K562 (cell line): Measurements from ENCODE around the gene NEDD8. TPM values are rescaled to one million over a fixed set of nuclear protein-coding genes. Genes with fewer than 3 reads are reported as not detected.

ENCODE experiments used
- ATAC-seq: fragments of 200-7000 bp; cut with Tn5 transposase; 3 replicates; pipeline ENCODE4 v1.9.1; 2020; ENCODE audit warnings: moderate library complexity
- BruUV-seq: library from RNA; stranded (reverse); fragments of 400-500 nt; replicated peaks from 2 replicates; lab custom pipeline; 2021; lab: Mats Ljungman, UMichigan
- CTCF ChIA-PET: fragments of 300-600 bp; formaldehyde crosslinking; extraction: SDS; loops from one replicate; lab custom pipeline; 2021; ENCODE audit warnings: low intra/inter-chr PET ratio; lab: Yijun Ruan, JAX
- POLR2A ChIA-PET: fragments of 300-600, 350-650 bp; sonication (Branson Sonifier 250); formaldehyde crosslinking; extraction: SDS; loops from one replicate; lab custom pipeline; 2021; ENCODE audit warnings: antibody characterized with exemption, inconsistent platforms; lab: Yijun Ruan, JAX
- DNase-seq, 4 experiments: peaks; one replicate each; pipeline versions ENCODE4 v3.0.0 to v3.0.0-alpha.2; 2011 to 2018; ENCODE audit warnings: low spot score in 3 of 4, mixed read lengths in 3 of 4; ENCODE audit errors: extremely low read depth in 1 of 4
- FAIRE-seq: peaks from 2 replicates; lab custom pipeline; 2011; peaks lifted over from hg19 to GRCh38; lab: Jason Lieb, UNC
- H2AFZ ChIP-seq: 2 replicates; pipeline ENCODE4 v1.6.0; 2011; ENCODE audit warnings: low read depth, low read length, control low read depth, inconsistent platforms
- H3K27ac ChIP-seq: fragments of 200-600 bp; 3 replicates; pipeline ENCODE4 v1.8.0; 2011; ENCODE audit warnings: low read depth, mild to moderate bottlenecking, control low read depth, inconsistent platforms, low read length, moderate library complexity, mixed read lengths; ENCODE audit errors: extremely low read depth
- H3K27me3 ChIP-seq, 2 experiments: fragments of 300-600 bp in 1 of 2; 2 replicates in 1 of 2; 3 replicates in 1 of 2; pipeline versions ENCODE4 v1.6.0 to v1.8.0; 2011; ENCODE audit warnings: inconsistent platforms in 2 of 2, low read length in 2 of 2, mild to moderate bottlenecking in 1 of 2, mixed read lengths in 1 of 2, moderate library complexity in 1 of 2; ENCODE audit not compliant: control insufficient read depth in 2 of 2, insufficient read depth in 2 of 2
- H3K36me3 ChIP-seq: fragments of 300-600 bp; 3 replicates; pipeline ENCODE4 v1.8.0; 2011; ENCODE audit warnings: mild to moderate bottlenecking, low read length, inconsistent platforms; ENCODE audit not compliant: control insufficient read depth, insufficient read depth
- H3K4me1 ChIP-seq, 2 experiments: fragments of 200-600 bp in 1 of 2; replicated peaks in 1 of 2; 2 replicates in 1 of 2; 3 replicates in 1 of 2; pipeline versions ENCODE4 v1.5.1 to v1.8.0; 2011; ENCODE audit warnings: inconsistent platforms in 2 of 2, low read length in 2 of 2, mild to moderate bottlenecking in 1 of 2, mixed read lengths in 1 of 2, moderate library complexity in 1 of 2; ENCODE audit not compliant: control insufficient read depth in 2 of 2, insufficient read depth in 2 of 2
- H3K4me2 ChIP-seq: 2 replicates; pipeline ENCODE4 v1.6.1; 2011; ENCODE audit warnings: low read length, control low read depth, inconsistent platforms, mixed read lengths; ENCODE audit not compliant: insufficient read depth
- H3K4me3 ChIP-seq: fragments of 200-600 bp; sonication (generic), shearing (Covaris generic); 2 replicates; pipeline ENCODE4 v1.5.1; 2016; ENCODE audit warnings: control low read depth, inconsistent platforms
- H3K79me2 ChIP-seq: fragments of 200-600 bp; 3 replicates; pipeline ENCODE4 v1.8.0; 2011; ENCODE audit warnings: low read length, inconsistent platforms; ENCODE audit not compliant: control insufficient read depth, insufficient read depth
- H3K9ac ChIP-seq, 2 experiments: 2 replicates each; pipeline versions ENCODE4 v1.6.0 to v1.6.1; 2011; ENCODE audit warnings: low read depth in 2 of 2, low read length in 2 of 2, control low read depth in 1 of 2, inconsistent platforms in 1 of 2, mild to moderate bottlenecking in 1 of 2, mixed read lengths in 1 of 2; ENCODE audit not compliant: insufficient read depth in 1 of 2
- H3K9me1 ChIP-seq: one replicate; pipeline ENCODE4 v1.6.0; 2011; ENCODE audit warnings: inconsistent platforms, mild to moderate bottlenecking, low read length, moderate library complexity; ENCODE audit not compliant: control insufficient read depth, insufficient read depth
- H3K9me3 ChIP-seq: replicated peaks from 2 replicates; pipeline ENCODE4 v1.5.1; 2011; ENCODE audit warnings: low read depth, low read length, inconsistent platforms; ENCODE audit not compliant: control insufficient read depth, insufficient read depth
- H4K20me1 ChIP-seq: replicated peaks from 2 replicates; pipeline ENCODE4 v1.6.1; 2011; ENCODE audit warnings: low read length, inconsistent platforms, mixed read lengths; ENCODE audit not compliant: control insufficient read depth, insufficient read depth
- CREB5 ChIP-seq: fragments of 250-450 bp; sonication (Bioruptor Pico); IDR thresholded peaks from 2 replicates; pipeline ENCODE4 v1.5.0; 2020; ENCODE audit warnings: mild to moderate bottlenecking
- FOXP4 ChIP-seq: sonication (generic); formaldehyde crosslinking; IDR thresholded peaks from 2 replicates; pipeline ENCODE4 v1.8.0; 2022; ENCODE audit warnings: mild to moderate bottlenecking, missing genetic modification reagents, borderline replicate concordance
- MEF2A ChIP-seq: IDR thresholded peaks from 2 replicates; pipeline ENCODE4 v1.6.1; 2011; ENCODE audit warnings: low read depth, mild to moderate bottlenecking, low read length, moderate library complexity; ENCODE audit not compliant: control insufficient read depth
- POU5F1 ChIP-seq: fragments of 150-350 bp; IDR thresholded peaks from 2 replicates; pipeline ENCODE4 v1.6.1; 2014; ENCODE audit warnings: borderline replicate concordance, low read length, low read depth, mild to moderate bottlenecking; ENCODE audit not compliant: partially characterized antibody
- SIRT6 ChIP-seq: IDR thresholded peaks from one replicate; pipeline ENCODE4 v1.6.1; 2012; ENCODE audit warnings: low read depth, mild to moderate bottlenecking, control low read depth, inconsistent platforms, low read length, moderate library complexity
- ZNF407 ChIP-seq: fragments of 450-650 bp; IDR thresholded peaks from 2 replicates; pipeline ENCODE4 v1.6.1; 2016; ENCODE audit warnings: low read depth
- WGBS: fragments of 100-300 bp; shearing (Covaris generic); methylation state at CpG from one replicate; pipeline ENCODE4 v1.1.6; 2016; ENCODE audit warnings: low coverage, mixed read lengths; ENCODE audit not compliant: insufficient coverage; ENCODE audit errors: missing lambda C conversion rate; 5-methylcytosine and 5-hydroxymethylcytosine counted together
- in situ Hi-C: fragments of 300-500 bp; cut with MboI; formaldehyde crosslinking; loops from 4 replicates; pipeline ENCODE4 v1.15.0; 2018; ENCODE audit warnings: inconsistent platforms, mixed read lengths
- intact Hi-C: fragments of 100-400 bp; cut with micrococcal nuclease; formaldehyde crosslinking; loops from 2 replicates; pipeline ENCODE4 v1.14.2; 2022
- polyA plus RNA-seq, 8 experiments: library from polyadenylated mRNA; depleted of rRNA in 4 of 8; stranded (reverse) in 5 of 8; unstranded in 3 of 8; fragments of >200 nt; fragmentation: Nextera tagmentation in 2 of 8; fragmentation: Illumina TruSeq in 1 of 8; extraction: Ambion mirVana in 2 of 8; extraction: Trizol in 1 of 8; gene quantifications; 2 replicates each; pipeline versions ENCODE4 v1.2.1 to v1.2.3, GENCODE V29; 2011 to 2014; ENCODE audit warnings: inconsistent platforms in 1 of 8, missing spikeins in 1 of 8
- total RNA-seq, 7 experiments: library from RNA; depleted of rRNA in 6 of 7; stranded (reverse); fragments of >200 nt in 6 of 7; fragmentation: Illumina TruSeq in 2 of 7; extraction: Trizol in 2 of 7; gene quantifications; 2 replicates each; pipeline versions ENCODE4 v1.2.1 to v1.2.3, GENCODE V29; 2011 to 2021; ENCODE audit warnings: low replicate concordance in 1 of 7

Gene NEDD8
- total and polyA plus RNA-seq, 9 of the 15 experiments (the other 6 are each of a cell fraction or from before 2014, with no cell fraction given) = 142 to 691 (median 260) TPM

- TF ChIP-seq MEF2A (no peak), SIRT6 (no peak), CREB5 (CRISPR knock-in tag) (no peak)
These were observed 42.7 kb downstream of the NEDD8 start (continued) for GRCh38 chr14:24189460-24189859.

GRCh38 chr14:24189059-24189375 is 43.1 kb downstream of the NEDD8 start:
- H3K9me3 ChIP-seq = no peaks in the 10 kb centered on the region
- peaks cover 0 to 21% of the 10 kb centered on the region in 2 experiments; a peak in 3 of 5 replicates for H3K4me1 ChIP-seq
- no peaks in the 10 kb centered on the region for H3K27me3 ChIP-seq
- no peak for DNase-seq
- WGBS = 0% methylated on average over 1 of the region's 3 CpGs
- CTCF ChIA-PET = no interaction called here
- peak overlapping the region; percentile 11; the same call in 1 of the 2 replicates for H2AFZ ChIP-seq
- peaks cover 3% of the 10 kb centered on the region for H3K9me1 ChIP-seq
- H4K20me1 ChIP-seq = peaks cover 9% of the 10 kb centered on the region; the same call in 1 of the 2 replicates
- H3K79me2 ChIP-seq = peaks cover 25% of the 10 kb centered on the region
- peak overlapping the region; percentile 87; the same call in 1 of the 2 replicates for H3K4me2 ChIP-seq
- POLR2A ChIA-PET = interaction anchor here (0.6 to 1.3 kb wide), 8 partner anchors 10 to 111 kb away, joined by 3 to 9 read pairs (median 4); partner anchors contain the start of genes DHRS1, IRF9, NOP9 and TINF2
- H3K36me3 ChIP-seq = peaks cover 66% of the 10 kb centered on the region; the same call in 2 of the 3 replicates
- H3K9ac ChIP-seq = peak overlapping the region in 1 of 2 experiments; percentile 38; a peak in 2 of 4 replicates
- no peak overlapping the region; the same call in 2 of the 3 replicates for H3K27ac ChIP-seq
- intact Hi-C loops (no loop called here), in situ Hi-C loops (no loop called here)
- BruUV-seq = no TSS peak
- FAIRE-seq = no peak
- ATAC-seq = no peak
- peak overlapping the region; percentile 71; the same call in 1 of the 2 replicates for H3K4me3 ChIP-seq
- TF ChIP-seq ZNF407 = no peak
- TF ChIP-seq POU5F1 = no peak
- TF ChIP-seq FOXP4 (CRISPR knock-in tag) = no peak
